ENCODE measurements around the gene SPG7. TPM values are rescaled to one million over a fixed set of nuclear protein-coding genes. Genes with fewer than 3 reads are reported as not detected.

Gene SPG7
- polyA plus RNA-seq, 1 experiment = 50.1 TPM

DNA sequence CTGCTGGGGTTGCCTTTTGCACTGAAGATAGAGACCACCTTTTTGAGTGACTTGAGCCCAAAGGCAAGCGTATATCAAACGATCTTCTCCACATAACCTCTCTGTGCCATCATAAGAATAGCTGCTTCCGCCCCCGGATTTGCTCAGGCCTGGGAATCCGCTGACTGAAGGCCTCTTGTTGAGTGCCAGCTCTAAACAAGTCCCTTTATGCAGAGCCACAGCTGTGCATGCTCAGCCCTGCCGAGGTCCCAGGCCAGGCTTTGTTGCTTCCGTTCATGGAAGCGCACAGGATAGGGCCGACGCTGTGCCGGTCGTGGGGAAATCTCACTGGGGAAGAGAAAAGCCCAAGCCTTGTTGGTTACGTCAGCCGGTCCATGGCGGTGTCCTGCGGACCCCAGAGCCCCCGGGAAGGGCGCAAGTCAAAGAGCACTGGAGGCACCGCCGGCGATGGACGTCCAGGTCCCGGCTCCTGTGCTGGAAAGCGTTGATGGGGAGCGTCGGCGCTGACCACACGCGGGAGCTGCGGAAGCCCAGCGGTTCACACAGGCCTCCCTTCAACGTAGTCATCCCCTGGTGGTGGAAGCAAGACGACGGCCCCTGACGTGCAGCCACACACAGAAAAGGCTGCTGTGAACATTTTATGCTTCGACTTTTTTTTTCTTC lies 28.8 kb downstream of the SPG7 start:
- Histone ChIP-seq H3K27ac (ENCODE audit: low read depth, low read length) (no peak overlapping the region), H3K27me3 (ENCODE audit: control insufficient read depth, insufficient read depth, low read length) (no peaks in the 10 kb centered on the region), H3K4me3 (ENCODE audit: low read depth, low read length) (no peak overlapping the region), H3K9me3 (ENCODE audit: control insufficient read depth, insufficient read depth, low read length) (no peaks in the 10 kb centered on the region; the same call in none of the 2 replicates)
- TF ChIP-seq, protein P1, sequence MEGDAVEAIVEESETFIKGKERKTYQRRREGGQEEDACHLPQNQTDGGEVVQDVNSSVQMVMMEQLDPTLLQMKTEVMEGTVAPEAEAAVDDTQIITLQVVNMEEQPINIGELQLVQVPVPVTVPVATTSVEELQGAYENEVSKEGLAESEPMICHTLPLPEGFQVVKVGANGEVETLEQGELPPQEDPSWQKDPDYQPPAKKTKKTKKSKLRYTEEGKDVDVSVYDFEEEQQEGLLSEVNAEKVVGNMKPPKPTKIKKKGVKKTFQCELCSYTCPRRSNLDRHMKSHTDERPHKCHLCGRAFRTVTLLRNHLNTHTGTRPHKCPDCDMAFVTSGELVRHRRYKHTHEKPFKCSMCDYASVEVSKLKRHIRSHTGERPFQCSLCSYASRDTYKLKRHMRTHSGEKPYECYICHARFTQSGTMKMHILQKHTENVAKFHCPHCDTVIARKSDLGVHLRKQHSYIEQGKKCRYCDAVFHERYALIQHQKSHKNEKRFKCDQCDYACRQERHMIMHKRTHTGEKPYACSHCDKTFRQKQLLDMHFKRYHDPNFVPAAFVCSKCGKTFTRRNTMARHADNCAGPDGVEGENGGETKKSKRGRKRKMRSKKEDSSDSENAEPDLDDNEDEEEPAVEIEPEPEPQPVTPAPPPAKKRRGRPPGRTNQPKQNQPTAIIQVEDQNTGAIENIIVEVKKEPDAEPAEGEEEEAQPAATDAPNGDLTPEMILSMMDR (IDR thresholded peaks at IDR 0.05; ENCODE audit: low read depth, low read length) = no peak
- no peak for DNase-seq (ENCODE audit: low read depth, low spot score)
- ChIA-PET CTCF (interaction anchor here (0.6 kb wide), 1 partner anchor 296 kb away, joined by 4 read pairs; no protein-coding TSS in a partner anchor), POLR2A (no interaction called here)

DNA sequence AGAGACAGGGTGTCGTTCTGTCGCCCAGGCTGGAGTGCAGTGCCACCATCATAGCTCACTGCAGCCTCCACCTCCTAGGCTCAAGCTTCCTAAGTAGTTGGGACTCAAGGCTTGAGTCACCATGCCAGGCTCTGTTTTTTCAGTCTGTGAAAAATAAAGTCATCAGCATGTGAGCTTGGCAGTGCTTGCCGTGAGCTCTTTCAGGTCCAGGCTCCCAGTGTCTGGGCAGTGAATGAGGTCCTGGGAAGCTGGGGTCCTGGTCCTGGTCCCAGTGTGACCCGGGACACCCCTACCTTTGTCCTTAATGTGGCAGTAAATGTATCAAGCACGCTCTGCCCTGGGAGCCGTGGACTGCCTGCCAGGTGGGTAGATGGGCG lies 29.3 kb downstream of the SPG7 start:
- Histone ChIP-seq H3K27me3 (ENCODE audit: control insufficient read depth, insufficient read depth, low read length) (no peaks in the 10 kb centered on the region), H3K9me3 (ENCODE audit: control insufficient read depth, insufficient read depth, low read length) (no peaks in the 10 kb centered on the region; the same call in none of the 2 replicates), H3K4me3 (ENCODE audit: low read depth, low read length) (no peak overlapping the region), H3K27ac (ENCODE audit: low read depth, low read length) (no peak overlapping the region)
- DNase-seq (ENCODE audit: low read depth, low spot score) = no peak
- POLR2A ChIA-PET = no interaction called here
- TF ChIP-seq, protein P1 (IDR thresholded peaks at IDR 0.05; ENCODE audit: low read depth, low read length) = no peak
- CTCF ChIA-PET = no interaction called here

DNA sequence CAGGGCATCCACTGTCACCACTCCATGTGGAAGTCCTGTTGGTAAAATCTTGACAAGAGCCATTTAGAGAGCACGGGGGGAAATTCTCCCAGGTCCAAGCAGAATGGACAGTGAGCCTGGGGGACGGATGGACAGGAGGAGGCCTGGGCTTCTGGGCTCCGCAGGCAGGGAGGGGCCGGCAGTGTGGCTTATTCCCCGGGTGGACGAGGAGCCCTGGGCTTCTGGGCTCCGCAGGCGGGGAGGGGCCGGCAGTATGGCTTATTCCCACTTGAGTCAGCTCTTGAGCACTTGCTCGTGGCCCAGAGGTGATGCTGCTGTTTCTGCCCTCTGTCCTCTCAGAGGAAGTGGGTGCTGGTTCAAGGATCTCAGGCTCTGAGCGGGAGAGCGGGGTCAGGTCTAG lies 30.1 kb downstream of the SPG7 start:
- TF ChIP-seq, protein P1 (IDR thresholded peaks at IDR 0.05; ENCODE audit: low read depth, low read length) = no peak
- H3K9me3 ChIP-seq (ENCODE audit: control insufficient read depth, insufficient read depth, low read length) = no peaks in the 10 kb centered on the region; the same call in none of the 2 replicates
- ChIA-PET CTCF (no interaction called here), POLR2A (no interaction called here)
- no peak for DNase-seq (ENCODE audit: low read depth, low spot score)
- H3K4me3 ChIP-seq (ENCODE audit: low read depth, low read length) = no peak overlapping the region
- H3K27me3 ChIP-seq (ENCODE audit: control insufficient read depth, insufficient read depth, low read length) = no peaks in the 10 kb centered on the region
- no peak overlapping the region for H3K27ac ChIP-seq (ENCODE audit: low read depth, low read length)

DNA sequence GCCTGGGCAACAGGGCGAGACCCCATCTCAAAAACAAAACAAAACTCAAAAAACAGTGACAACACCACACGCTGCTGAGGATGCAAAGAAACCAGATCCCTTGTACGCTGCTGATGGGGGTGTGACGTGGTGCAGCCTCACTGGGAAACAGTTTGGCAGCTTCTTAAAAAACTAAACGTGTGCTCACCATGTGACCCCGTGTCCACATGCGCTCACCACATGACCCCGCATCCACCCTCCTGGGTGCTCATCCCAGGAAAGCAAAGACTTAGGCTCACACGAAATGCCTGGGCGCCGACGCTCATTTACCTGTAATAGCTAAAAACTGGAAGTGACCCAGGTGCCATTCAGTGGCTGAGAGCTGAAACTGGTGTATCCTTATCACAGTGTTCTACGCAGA lies 32.4 kb downstream of the SPG7 start:
- TF ChIP-seq, protein P1 (IDR thresholded peaks at IDR 0.05; ENCODE audit: low read depth, low read length) = no peak
- Histone ChIP-seq H3K27me3 (ENCODE audit: control insufficient read depth, insufficient read depth, low read length) (no peaks in the 10 kb centered on the region), H3K9me3 (ENCODE audit: control insufficient read depth, insufficient read depth, low read length) (no peaks in the 10 kb centered on the region; the same call in none of the 2 replicates), H3K27ac (ENCODE audit: low read depth, low read length) (no peak overlapping the region), H3K4me3 (ENCODE audit: low read depth, low read length) (no peak overlapping the region)
- CTCF ChIA-PET = no interaction called here
- no peak for DNase-seq (ENCODE audit: low read depth, low spot score)
- POLR2A ChIA-PET = interaction anchor here (0.6 to 1.0 kb wide), 2 partner anchors 9 to 68 kb away, joined by 3 to 5 read pairs; no protein-coding TSS in a partner anchor

DNA sequence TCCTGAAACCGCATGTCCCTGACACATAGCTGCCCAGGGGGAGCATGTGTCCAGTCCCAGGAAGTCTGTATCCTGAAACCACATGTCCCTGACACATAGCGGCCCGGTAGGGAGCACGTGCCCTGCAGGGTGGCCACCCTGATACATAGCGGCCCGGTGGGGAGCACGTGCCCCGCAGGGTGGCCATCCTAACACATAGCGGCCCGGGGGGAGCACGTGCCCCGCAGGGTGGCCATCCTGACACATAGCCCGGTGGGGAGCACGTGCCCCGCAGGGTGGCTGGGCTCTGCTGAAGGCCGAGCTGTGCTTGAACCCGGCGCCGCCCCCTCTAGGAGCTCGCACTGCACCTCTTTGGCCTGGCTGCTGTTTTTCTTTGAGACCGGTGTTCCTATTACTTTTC lies 33.6 kb downstream of the SPG7 start:
- no peak for DNase-seq (ENCODE audit: low read depth, low spot score)
- Histone ChIP-seq H3K27me3 (ENCODE audit: control insufficient read depth, insufficient read depth, low read length) (no peaks in the 10 kb centered on the region), H3K4me3 (ENCODE audit: low read depth, low read length) (no peak overlapping the region), H3K27ac (ENCODE audit: low read depth, low read length) (no peak overlapping the region), H3K9me3 (ENCODE audit: control insufficient read depth, insufficient read depth, low read length) (no peaks in the 10 kb centered on the region; the same call in 1 of the 2 replicates)
- TF ChIP-seq, protein P1 (IDR thresholded peaks at IDR 0.05; ENCODE audit: low read depth, low read length) = no peak
- POLR2A ChIA-PET = no interaction called here
- CTCF ChIA-PET = no interaction called here
